Fibroblast of skin of left quadriceps (primary cell): ENCODE data around the gene RAB39A.
"Not testable (repeated sequence)": the region's sequence is repeated elsewhere in the genome, so short reads cannot be mapped to it uniquely, and the experiment has no call there.

Experiments
- DNase-seq, 2 experiments: peaks; one replicate each; pipeline ENCODE4 v3.0.0-alpha.2; 2013; ENCODE audit warnings: low read depth in 2 of 2

RAB39A gene

GRCh38 chr11:107928046-107928766 lies at the start of gene RAB39A:
TSS of gene RAB39A (plus strand) at chr11:107928448. CDS start at chr11:107928569, 121 bp downstream.
- DNase-seq, result peak; percentile 75 to 77

- not testable (repeated sequence) for DNase-seq
These were observed 46.8 kb upstream of the RAB39A start for GRCh38 chr11:107881471-107881870.

- DNase-seq, result no peak
These were observed 46.0 kb upstream of the RAB39A start for GRCh38 chr11:107882095-107882820.

- peak; percentile 27 to 32 for DNase-seq
These were observed 30.0 kb upstream of the RAB39A start for GRCh38 chr11:107898270-107898669.

GRCh38 chr11:107908211-107908610 lies 20.0 kb upstream of the RAB39A start:
- no peak for DNase-seq

- not testable (repeated sequence) for DNase-seq
These were observed 15.8 kb upstream of the RAB39A start for GRCh38 chr11:107912415-107912814.

- no peak for DNase-seq
These were observed 13.0 kb upstream of the RAB39A start for GRCh38 chr11:107915229-107915628.

GRCh38 chr11:107916671-107917241 lies 11.5 kb upstream of the RAB39A start:
- DNase-seq, result no peak

- DNase-seq, result no peak
These were observed 6.3 kb upstream of the RAB39A start for GRCh38 chr11:107921997-107922396.

GRCh38 chr11:107923519-107923918 lies 4.7 kb upstream of the RAB39A start:
- not testable (repeated sequence) for DNase-seq

- DNase-seq, result no peak
These were observed 3.9 kb upstream of the RAB39A start for GRCh38 chr11:107924306-107924705.

GRCh38 chr11:107927559-107927958 lies 689 bp upstream of the RAB39A start:
- DNase-seq, result no peak

- no peak for DNase-seq
These were observed 689 bp downstream of the RAB39A start for GRCh38 chr11:107928767-107929507.

- no peak for DNase-seq
These were observed 1.5 kb downstream of the RAB39A start for GRCh38 chr11:107929611-107930200.

- DNase-seq, result no peak
These were observed 3.0 kb downstream of the RAB39A start for GRCh38 chr11:107931206-107931605.

- DNase-seq, result no peak
These were observed 19.7 kb downstream of the RAB39A start for GRCh38 chr11:107947904-107948303.

GRCh38 chr11:107948328-107948727 lies 20.1 kb downstream of the RAB39A start:
- DNase-seq, result not testable (repeated sequence)

- DNase-seq, result no peak
These were observed 22.9 kb downstream of the RAB39A start for GRCh38 chr11:107951155-107951554.

- DNase-seq, result no peak
These were observed 25.2 kb downstream of the RAB39A start for GRCh38 chr11:107953446-107953845.

- DNase-seq, result no peak
These were observed 28.3 kb downstream of the RAB39A start for GRCh38 chr11:107956543-107956942.

- peak; percentile 49 to 51 for DNase-seq
These were observed 28.9 kb downstream of the RAB39A start for GRCh38 chr11:107957109-107957588.
